CD4-positive, alpha-beta T cell treated with Interleukin-17A for 1 hour (primary cell): ENCODE data around the gene INSIG1.

Source experiments
- DNase-seq: peaks from one replicate; pipeline ENCODE4 v3.0.0-alpha.2; 2020

Gene INSIG1

GRCh38 chr7:155333346-155334234, 35.9 kb downstream of the INSIG1 start:
- DNase-seq = no peak

DNA sequence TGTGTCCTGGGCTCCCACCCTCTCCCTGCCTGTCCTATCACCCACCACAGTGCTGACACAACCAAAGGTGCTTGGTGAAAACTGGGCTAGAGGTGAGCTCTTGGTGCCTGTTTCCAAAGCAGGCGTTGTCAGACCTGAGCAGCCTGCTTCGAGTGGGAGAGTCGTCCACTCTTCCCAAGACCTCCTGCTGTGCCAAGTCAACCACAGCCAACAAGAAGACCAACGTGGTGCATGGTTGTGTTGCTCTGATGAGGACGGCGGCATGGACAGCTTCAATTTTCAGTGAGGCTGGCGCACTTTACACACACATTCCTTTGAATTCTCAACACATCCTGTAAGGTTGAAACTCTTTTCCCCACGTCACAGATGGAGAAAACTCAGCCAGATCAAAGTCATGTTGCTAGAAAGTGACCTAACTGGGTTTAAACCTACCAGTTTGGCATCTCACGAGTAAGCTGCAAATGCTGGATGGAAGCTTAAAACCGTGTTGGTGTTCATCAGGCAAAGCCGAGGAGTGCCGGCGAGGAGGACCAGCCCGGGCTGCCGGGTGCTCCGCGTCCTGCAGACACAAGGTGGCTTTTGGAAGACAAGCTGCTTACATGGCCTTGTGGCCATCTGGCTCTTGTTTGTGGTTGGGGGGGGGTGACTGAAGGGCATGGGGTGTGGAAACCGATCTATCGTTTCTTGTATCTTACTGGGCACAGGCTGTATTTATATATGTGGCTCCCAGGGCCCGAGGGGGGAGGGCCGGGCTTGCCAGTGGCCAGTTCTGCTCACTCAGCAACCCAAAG, 39.3 kb downstream of the INSIG1 start:
- DNase-seq = no peak

- DNase-seq = no peak
These were observed 40.4 kb downstream of the INSIG1 start for GRCh38 chr7:155337946-155338631.

DNA sequence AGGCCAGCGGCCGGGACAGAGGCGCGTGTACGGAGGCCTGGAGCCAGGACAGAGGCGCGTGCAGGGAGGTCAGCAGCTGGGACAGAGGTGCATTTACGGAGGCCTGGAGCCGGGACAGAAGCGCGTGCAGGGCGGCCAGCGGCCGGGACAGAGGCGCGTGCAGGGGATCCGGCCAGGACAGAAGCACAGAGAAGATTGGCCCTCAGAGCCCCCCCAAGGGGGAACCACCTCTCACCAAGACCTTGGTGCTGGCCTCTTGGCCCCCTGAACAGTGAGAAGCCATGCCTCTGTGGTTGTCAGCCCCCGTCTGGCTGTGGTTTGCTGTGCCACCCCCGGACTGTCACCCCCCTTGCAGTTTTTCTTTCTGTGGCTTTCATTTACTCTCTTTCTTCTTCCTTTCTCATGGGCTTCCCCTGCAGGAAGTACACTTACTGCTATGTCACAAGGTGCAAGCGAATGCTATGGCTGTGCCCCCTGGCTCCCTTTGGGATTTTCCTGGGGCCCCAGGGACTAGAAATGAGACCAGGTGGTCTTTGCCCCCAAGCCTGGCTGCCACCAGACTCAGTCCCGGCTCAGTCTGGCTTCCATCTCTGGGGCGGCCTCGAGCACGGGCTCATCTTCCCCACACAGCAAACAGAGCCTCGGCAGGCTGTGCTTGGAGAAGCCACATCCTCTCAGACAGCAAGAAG, 41.1 kb downstream of the INSIG1 start:
- DNase-seq = peak; percentile 32

- DNase-seq = no peak
These were observed 41.8 kb downstream of the INSIG1 start for GRCh38 chr7:155339474-155339873.

- DNase-seq = no peak
These were observed 42.4 kb downstream of the INSIG1 start for GRCh38 chr7:155340071-155340531.

DNA sequence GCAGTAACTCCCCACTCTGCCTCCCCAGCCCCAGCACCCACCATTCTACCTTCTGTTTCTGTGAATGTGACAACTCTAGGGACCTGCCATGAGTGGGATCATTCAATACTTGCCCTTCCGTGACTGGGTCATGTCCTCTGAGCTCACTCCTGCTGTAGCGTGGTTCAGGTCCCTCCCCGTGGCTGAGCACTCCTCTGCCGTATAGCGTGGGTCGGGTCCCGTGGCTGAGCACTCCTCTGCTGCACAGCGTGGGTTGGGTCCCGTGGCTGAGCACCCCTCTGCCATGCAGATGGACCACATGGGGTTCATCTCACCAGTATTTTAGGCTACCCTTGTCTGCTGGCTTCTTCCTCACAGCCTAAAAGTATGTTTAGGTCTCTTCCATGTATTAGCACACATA, 43.0 kb downstream of the INSIG1 start:
- DNase-seq = no peak

DNA sequence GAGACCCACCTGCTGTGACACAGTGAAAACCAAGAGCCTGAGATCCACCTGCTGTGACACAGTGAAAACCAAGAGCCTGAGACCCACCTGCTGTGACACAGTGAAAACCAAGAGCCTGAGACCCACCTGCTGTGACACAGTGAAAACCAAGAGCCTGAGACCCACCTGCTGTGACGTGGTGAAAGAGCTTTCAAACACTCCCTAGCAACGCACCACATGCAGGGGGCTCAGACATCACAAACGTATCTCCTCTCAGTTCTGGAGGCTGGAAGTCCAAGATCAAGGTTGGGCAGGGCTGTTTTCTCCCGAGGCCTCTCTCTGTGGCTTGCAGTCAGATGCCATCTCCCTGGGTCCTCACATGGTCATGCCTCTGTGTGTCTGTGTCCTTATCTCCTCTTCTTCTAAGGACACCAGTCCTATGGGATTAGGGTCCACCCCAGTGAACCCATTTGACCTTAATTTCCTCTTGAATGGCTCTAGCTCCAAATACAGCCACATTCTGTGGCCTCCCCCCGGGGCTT, 43.8 kb downstream of the INSIG1 start:
- DNase-seq = no peak

- DNase-seq = no peak
These were observed 44.6 kb downstream of the INSIG1 start for GRCh38 chr7:155342313-155342712.

DNA sequence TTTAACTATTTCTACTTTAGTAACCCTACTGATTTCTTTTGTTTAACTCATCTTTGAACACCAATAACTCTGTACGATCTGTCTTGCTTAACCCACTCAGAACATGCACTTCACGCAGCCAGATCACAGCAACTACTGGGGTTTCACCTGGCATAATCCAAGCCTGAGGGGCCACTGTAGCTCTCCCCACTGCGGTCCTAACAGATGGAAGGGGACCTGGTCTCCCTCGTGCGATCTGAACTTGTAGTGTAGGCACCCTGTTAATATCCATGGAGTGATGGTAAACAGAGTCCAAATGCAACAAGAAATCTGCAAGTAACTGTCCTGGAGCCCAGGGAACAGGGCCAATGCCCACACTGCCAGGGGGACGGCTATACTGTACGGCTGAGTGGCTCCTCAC, 45.5 kb downstream of the INSIG1 start:
- no peak for DNase-seq

- DNase-seq = no peak
These were observed 46.0 kb downstream of the INSIG1 start for GRCh38 chr7:155343661-155344121.

DNA sequence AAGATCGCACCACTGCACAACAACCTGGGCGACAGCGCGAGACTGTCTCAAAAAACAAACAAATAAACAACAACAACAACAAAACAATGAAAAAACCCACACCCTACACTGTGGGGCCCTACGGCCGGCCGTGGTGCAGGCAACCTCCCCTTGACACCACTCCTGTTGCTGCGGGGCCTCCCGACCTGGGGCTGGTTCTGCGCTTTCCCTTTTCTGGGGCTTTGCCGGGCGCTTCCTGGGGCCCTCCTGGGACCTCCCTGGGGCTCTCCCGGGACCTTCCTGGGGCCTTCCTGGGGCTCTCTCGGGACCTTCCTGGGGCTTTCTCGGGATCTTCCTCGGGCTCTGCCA, 46.6 kb downstream of the INSIG1 start:
- DNase-seq = no peak

GRCh38 chr7:155344618-155345433, 47.1 kb downstream of the INSIG1 start:
- peak; percentile 86 for DNase-seq

- no peak for DNase-seq
These were observed 47.8 kb downstream of the INSIG1 start for GRCh38 chr7:155345490-155345889.

- DNase-seq = no peak
These were observed 48.6 kb downstream of the INSIG1 start for GRCh38 chr7:155346285-155346684.

GRCh38 chr7:155348806-155349205, 51.1 kb downstream of the INSIG1 start:
- no peak for DNase-seq

DNA sequence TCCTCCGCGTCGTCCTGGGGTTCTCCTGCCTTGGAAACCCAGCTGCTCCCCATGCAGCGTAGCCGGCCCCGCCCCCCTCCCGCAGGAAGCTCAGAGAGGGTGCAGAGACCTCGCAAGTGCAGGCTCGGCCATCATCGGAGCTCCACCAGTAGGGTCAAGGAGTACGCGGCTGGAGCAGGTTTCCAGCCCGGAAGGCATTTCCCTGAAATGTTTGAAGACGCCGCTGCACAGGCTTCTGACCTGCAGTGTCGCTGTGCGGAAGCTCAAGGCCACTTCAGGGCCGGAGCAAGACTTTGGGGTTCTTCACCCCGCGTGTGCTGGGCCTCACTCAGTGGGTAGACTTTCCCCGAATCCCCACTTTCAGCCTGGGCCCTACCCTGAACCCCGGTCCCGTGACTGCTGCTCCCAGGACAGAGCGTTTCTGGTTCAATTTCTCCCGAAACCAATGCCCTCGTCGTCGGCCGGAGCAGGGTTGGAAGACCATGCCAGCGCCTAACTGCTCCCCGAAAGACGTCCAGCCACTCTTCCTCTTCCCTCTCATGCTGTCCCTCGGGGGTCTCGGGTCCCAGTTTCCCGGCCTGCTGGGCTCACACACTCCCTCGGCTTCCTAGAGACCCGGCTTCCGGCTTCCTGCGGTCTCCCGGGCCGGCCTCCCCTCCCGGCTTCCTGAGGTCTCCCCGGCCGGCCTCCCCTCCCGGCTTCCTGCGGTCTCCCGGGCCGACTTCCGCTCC, 52.1 kb downstream of the INSIG1 start:
- no peak for DNase-seq

DNA sequence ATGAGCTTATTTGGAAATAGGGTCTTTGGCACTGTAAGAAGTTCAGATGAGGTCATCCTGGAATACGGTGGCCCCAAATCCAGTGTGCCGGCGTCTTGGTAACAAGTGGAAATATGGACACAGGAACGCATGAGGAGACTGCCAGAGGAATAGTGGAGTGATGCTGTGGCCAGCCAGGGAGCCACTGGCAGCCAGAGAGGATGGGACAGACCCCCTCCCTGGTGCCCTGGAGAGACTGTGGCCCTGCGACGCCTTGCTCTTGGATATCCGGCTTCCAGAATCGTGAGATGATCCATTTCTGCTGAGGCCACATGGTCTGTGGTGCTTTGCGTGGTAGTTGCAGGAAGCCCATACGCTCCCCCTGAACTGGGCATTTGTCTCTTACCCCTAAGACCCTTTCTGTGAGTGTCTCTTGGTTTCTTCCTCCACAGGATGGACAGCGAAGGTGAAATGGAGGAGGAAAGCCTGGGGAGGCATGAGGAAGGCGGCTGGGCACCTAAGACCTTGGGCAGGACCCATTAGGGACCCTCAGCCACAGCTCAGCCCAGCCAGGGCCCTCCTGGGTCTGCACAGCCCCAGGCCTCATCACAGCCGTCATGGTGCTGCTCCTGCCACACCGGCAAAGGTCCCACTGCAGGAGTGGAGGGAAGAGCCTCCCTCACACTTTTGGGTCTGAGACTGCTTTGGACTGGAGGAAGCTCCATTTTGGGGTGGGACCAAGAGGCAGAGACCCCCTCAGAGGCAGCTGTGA, 53.6 kb downstream of the INSIG1 start:
- no peak for DNase-seq

GRCh38 chr7:155352076-155352752, 54.5 kb downstream of the INSIG1 start:
- no peak for DNase-seq

GRCh38 chr7:155352753-155353115, 55.1 kb downstream of the INSIG1 start:
- no peak for DNase-seq
